ENCODE results near the gene HDAC7. TPM values are rescaled to one million over a fixed set of nuclear protein-coding genes. Genes with fewer than 3 reads are reported as not detected.

HDAC7 gene
- total and polyA plus RNA-seq, 7 donors: 11.0 to 27.8 (median 22.2) TPM

- H3K36me3 ChIP-seq (ENCODE audit: insufficient read depth in 1 of 2, low read depth in 1 of 2): no peaks in the 10 kb centered on the region
- TF ChIP-seq CTCF (IDR thresholded peaks at IDR 0.05): no peak
- no peak overlapping the region for H3K4me3 ChIP-seq
- intact Hi-C loops (cut with DNase I): no loop called here
- H3K4me1 ChIP-seq: peaks cover 35% of the 10 kb centered on the region
- ATAC-seq (no peak), DNase-seq (no peak)
- H3K9me3 ChIP-seq: no peaks in the 10 kb centered on the region
- WGBS, 3 donors: 87 to 90% (median 89%) methylated on average over 5 of the region's 5 CpGs
- peak overlapping the region; percentile 30 for H3K27ac ChIP-seq
- no peaks in the 10 kb centered on the region for H3K27me3 ChIP-seq (ENCODE audit: insufficient read depth in 3 of 3, low read length in 2 of 3)
Observed at GRCh38 chr12:47823422-47824086, 3.9 kb upstream of the HDAC7 start.

GRCh38 chr12:47822863-47823262 is 3.2 kb upstream of the HDAC7 start:
- intact Hi-C loops (cut with DNase I): no loop called here
- 89 to 90% (median 89%) methylated on average over 3 of the region's 3 CpGs for WGBS, 3 donors
- Histone ChIP-seq H3K4me3 (no peak overlapping the region), H3K4me1 (peaks cover 28% of the 10 kb centered on the region), H3K36me3 (ENCODE audit: insufficient read depth in 1 of 2, low read depth in 1 of 2) (no peaks in the 10 kb centered on the region), H3K27ac (peak overlapping the region; percentile 32), H3K9me3 (no peaks in the 10 kb centered on the region), H3K27me3 (ENCODE audit: insufficient read depth in 3 of 3, low read length in 2 of 3) (no peaks in the 10 kb centered on the region)
- ATAC-seq (no peak), DNase-seq (no peak)
- no peak for TF ChIP-seq CTCF (IDR thresholded peaks at IDR 0.05)

GRCh38 chr12:47822401-47822800 is 2.7 kb upstream of the HDAC7 start:
- Histone ChIP-seq H3K36me3 (ENCODE audit: insufficient read depth in 1 of 2, low read depth in 1 of 2) (no peaks in the 10 kb centered on the region), H3K4me1 (peaks cover 29% of the 10 kb centered on the region), H3K9me3 (no peaks in the 10 kb centered on the region), H3K27me3 (ENCODE audit: insufficient read depth in 3 of 3, low read length in 2 of 3) (no peaks in the 10 kb centered on the region), H3K4me3 (no peak overlapping the region), H3K27ac (peak overlapping the region; percentile 91)
- WGBS, 3 donors: 43 to 68% (median 50%) methylated on average over 2 of the region's 2 CpGs
- DNase-seq (peak in 1 of 2 donors; percentile 24), ATAC-seq (no peak)
- intact Hi-C loops (cut with DNase I): no loop called here
- TF ChIP-seq CTCF (IDR thresholded peaks at IDR 0.05): no peak

GRCh38 chr12:47821346-47821706 is 1.6 kb upstream of the HDAC7 start:
- Histone ChIP-seq H3K9me3 (no peaks in the 10 kb centered on the region), H3K27me3 (ENCODE audit: insufficient read depth in 3 of 3, low read length in 2 of 3) (no peaks in the 10 kb centered on the region), H3K4me3 (peak overlapping the region; percentile 80), H3K27ac (peak overlapping the region; percentile 91), H3K36me3 (ENCODE audit: insufficient read depth in 1 of 2, low read depth in 1 of 2) (no peaks in the 10 kb centered on the region), H3K4me1 (peaks cover 34% of the 10 kb centered on the region)
- DNase-seq (peak in 1 of 2 donors; percentile 27), ATAC-seq (no peak)
- whole genome bisulfite sequencing, 3 donors: 76 to 78% (median 77%) methylated on average over 4 of the region's 4 CpGs
- no peak for TF ChIP-seq CTCF (IDR thresholded peaks at IDR 0.05)
- intact Hi-C loops (cut with DNase I): no loop called here
